Neural crest cell (in vitro differentiated cells): Measurements from ENCODE around the gene SYT17. TPM values are rescaled to one million over a fixed set of nuclear protein-coding genes. Genes with fewer than 3 reads are reported as not detected.
A peak's percentile ranks its signal among the peaks of the same experiment; 100 is the strongest.

Source experiments
- DNase-seq: peaks from one replicate; pipeline ENCODE4 v3.0.0; 2021; ENCODE audit warnings: low read depth, mixed read lengths, low spot score
- H3K27ac Mint-ChIP-seq: one replicate; pipeline ENCODE4 v1.8.0; 2021; ENCODE audit warnings: mild to moderate bottlenecking, mixed read lengths; ENCODE audit not compliant: unreplicated experiment
- H3K27me3 Mint-ChIP-seq: 2 replicates; pipeline ENCODE4 v1.8.0; 2021; ENCODE audit warnings: low read depth, mild to moderate bottlenecking, mixed read lengths
- H3K36me3 Mint-ChIP-seq: 2 replicates; pipeline ENCODE4 v1.8.0; 2021; ENCODE audit warnings: low read depth, mild to moderate bottlenecking, mixed read lengths
- H3K4me1 Mint-ChIP-seq: 2 replicates; pipeline ENCODE4 v1.8.0; 2021; ENCODE audit warnings: mixed read lengths
- H3K4me3 Mint-ChIP-seq: one replicate; pipeline ENCODE4 v1.8.0; 2021; ENCODE audit warnings: mild to moderate bottlenecking, mixed read lengths
- H3K9me3 Mint-ChIP-seq: 2 replicates; pipeline ENCODE4 v1.8.0; 2021; ENCODE audit warnings: mixed read lengths
- total RNA-seq: library from RNA; stranded (reverse); gene quantifications from 2 replicates; pipeline ENCODE4 v1.2.1, GENCODE V29; 2021
- TF ChIP-seq, protein P1 (sequence below): fragments of 200-600 bp; sonication (generic); conservative IDR thresholded peaks from 2 replicates; pipeline ENCODE4 v1.5.0; 2021; ENCODE audit warnings: antibody characterized with exemption, mild to moderate bottlenecking

The SYT17 gene
- total RNA-seq, 1 donor from 2014 or later: 3.1 TPM

GRCh38 chr16:19135896-19136438 is 32.1 kb upstream of the SYT17 start:
- Mint-ChIP-seq H3K27me3 (no peaks in the 10 kb centered on the region), H3K4me1 (peaks cover 23% of the 10 kb centered on the region), H3K27ac (peak overlapping the region; percentile 92), H3K36me3 (no peaks in the 10 kb centered on the region), H3K4me3 (no peak overlapping the region), H3K9me3 (no peaks in the 10 kb centered on the region)
- no peak for DNase-seq
- TF ChIP-seq, protein P1, sequence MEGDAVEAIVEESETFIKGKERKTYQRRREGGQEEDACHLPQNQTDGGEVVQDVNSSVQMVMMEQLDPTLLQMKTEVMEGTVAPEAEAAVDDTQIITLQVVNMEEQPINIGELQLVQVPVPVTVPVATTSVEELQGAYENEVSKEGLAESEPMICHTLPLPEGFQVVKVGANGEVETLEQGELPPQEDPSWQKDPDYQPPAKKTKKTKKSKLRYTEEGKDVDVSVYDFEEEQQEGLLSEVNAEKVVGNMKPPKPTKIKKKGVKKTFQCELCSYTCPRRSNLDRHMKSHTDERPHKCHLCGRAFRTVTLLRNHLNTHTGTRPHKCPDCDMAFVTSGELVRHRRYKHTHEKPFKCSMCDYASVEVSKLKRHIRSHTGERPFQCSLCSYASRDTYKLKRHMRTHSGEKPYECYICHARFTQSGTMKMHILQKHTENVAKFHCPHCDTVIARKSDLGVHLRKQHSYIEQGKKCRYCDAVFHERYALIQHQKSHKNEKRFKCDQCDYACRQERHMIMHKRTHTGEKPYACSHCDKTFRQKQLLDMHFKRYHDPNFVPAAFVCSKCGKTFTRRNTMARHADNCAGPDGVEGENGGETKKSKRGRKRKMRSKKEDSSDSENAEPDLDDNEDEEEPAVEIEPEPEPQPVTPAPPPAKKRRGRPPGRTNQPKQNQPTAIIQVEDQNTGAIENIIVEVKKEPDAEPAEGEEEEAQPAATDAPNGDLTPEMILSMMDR: no peak

- Mint-ChIP-seq H3K27me3 (no peaks in the 10 kb centered on the region), H3K9me3 (no peaks in the 10 kb centered on the region), H3K27ac (no peak overlapping the region), H3K4me3 (no peak overlapping the region), H3K36me3 (no peaks in the 10 kb centered on the region), H3K4me1 (peaks cover 19% of the 10 kb centered on the region)
- DNase-seq: no peak
- TF ChIP-seq, protein P1: no peak
Observed at GRCh38 chr16:19136549-19137196, 31.4 kb upstream of the SYT17 start.

DNA sequence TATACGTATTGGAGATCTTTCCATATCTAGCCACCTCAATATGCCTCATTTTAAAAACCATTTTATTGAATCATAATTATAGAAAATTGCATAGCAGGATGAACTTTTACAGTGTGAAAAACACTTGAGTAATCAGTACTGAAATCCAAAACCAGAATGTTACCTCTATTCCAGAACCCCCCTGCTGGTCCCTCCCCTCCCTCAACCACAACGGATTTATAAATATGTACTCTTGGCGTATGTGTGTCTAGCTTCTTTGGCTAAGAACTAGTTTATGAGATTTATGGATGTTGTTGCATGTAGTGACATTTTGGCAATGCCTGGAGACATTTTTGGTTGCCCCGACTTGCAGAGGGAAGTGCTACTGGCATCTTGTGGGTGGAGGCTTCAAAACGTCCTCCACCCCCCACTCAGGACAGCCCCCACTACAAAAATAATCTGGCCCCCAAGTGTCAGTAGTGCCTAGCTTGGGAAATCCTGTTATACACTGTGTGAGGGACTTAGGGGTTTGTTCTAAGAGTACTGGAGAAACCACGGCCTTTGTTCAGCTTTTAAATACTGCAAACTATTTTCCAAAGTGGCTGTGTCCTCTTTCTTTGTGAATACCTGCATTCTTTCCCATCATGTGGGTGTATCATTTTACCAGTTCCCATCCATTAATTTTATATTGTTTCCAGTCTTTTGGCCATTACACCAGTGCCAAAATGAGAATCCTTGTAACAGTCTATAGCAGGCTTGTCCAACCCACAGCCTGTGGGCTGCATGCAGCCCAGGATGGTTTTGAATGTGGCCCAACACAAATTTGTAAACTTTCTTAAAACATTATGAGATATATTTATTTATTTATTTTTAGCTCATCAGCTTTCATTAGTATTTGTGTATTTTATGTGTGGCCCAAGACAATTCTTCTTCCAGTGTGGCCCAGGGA is 30.6 kb upstream of the SYT17 start:
- H3K9me3 Mint-ChIP-seq: no peaks in the 10 kb centered on the region

GRCh38 chr16:19138601-19139000 is 29.4 kb upstream of the SYT17 start:
- no peaks in the 10 kb centered on the region for H3K9me3 Mint-ChIP-seq
- H3K36me3 Mint-ChIP-seq: no peaks in the 10 kb centered on the region
- TF ChIP-seq, protein P1: no peak
- peak overlapping the region; percentile 87 for H3K27ac Mint-ChIP-seq
- DNase-seq: no peak
- H3K4me1 Mint-ChIP-seq: peaks cover 22% of the 10 kb centered on the region
- H3K4me3 Mint-ChIP-seq: no peak overlapping the region
- no peaks in the 10 kb centered on the region for H3K27me3 Mint-ChIP-seq

More for the DNA sequence above, 30.6 kb upstream of the SYT17 start:
- Mint-ChIP-seq H3K27ac (no peak overlapping the region), H3K4me1 (peaks cover 15% of the 10 kb centered on the region), H3K36me3 (no peaks in the 10 kb centered on the region), H3K4me3 (no peak overlapping the region), H3K27me3 (no peaks in the 10 kb centered on the region)
- DNase-seq: no peak
- TF ChIP-seq, protein P1: no peak

- Mint-ChIP-seq H3K27ac (no peak overlapping the region), H3K4me1 (peaks cover 23% of the 10 kb centered on the region), H3K9me3 (no peaks in the 10 kb centered on the region)
Observed at GRCh38 chr16:19139436-19140091, 28.5 kb upstream of the SYT17 start.

More at GRCh38 chr16:19139436-19140091, 28.5 kb upstream of the SYT17 start:
- TF ChIP-seq, protein P1: no peak
- no peaks in the 10 kb centered on the region for H3K27me3 Mint-ChIP-seq
- no peak overlapping the region for H3K4me3 Mint-ChIP-seq
- H3K36me3 Mint-ChIP-seq: no peaks in the 10 kb centered on the region
- DNase-seq: no peak
